Nephron (organoid): ENCODE data around the gene CRTC3.

ENCODE experiments used
- H3K27ac Mint-ChIP-seq, 3 experiments: 2 replicates each; pipeline ENCODE4 v1.8.0; 2020; ENCODE audit warnings: mixed read lengths in 3 of 3, mild to moderate bottlenecking in 2 of 3, moderate library complexity in 1 of 3
- H3K27me3 Mint-ChIP-seq: 2 replicates; pipeline ENCODE4 v1.8.0; 2021; ENCODE audit warnings: low read depth, mild to moderate bottlenecking, moderate library complexity, mixed read lengths
- H3K36me3 Mint-ChIP-seq: 2 replicates; pipeline ENCODE4 v1.8.0; 2020; ENCODE audit warnings: low read depth, mixed read lengths
- H3K4me1 Mint-ChIP-seq: 2 replicates; pipeline ENCODE4 v1.8.0; 2020; ENCODE audit warnings: mixed read lengths
- H3K4me3 Mint-ChIP-seq, 3 experiments: 2 replicates each; pipeline ENCODE4 v1.8.0; 2020; ENCODE audit warnings: mild to moderate bottlenecking in 3 of 3, mixed read lengths in 3 of 3, moderate library complexity in 2 of 3
- H3K9me3 Mint-ChIP-seq: 2 replicates; pipeline ENCODE4 v1.8.0; 2020; ENCODE audit warnings: mixed read lengths
- TF ChIP-seq, protein P1 (sequence below), 3 experiments: fragments of 200-600 bp; sonication (generic); IDR thresholded peaks; one replicate each; pipeline ENCODE4 v1.5.0; 2021; ENCODE audit warnings: antibody characterized with exemption in 3 of 3; ENCODE audit not compliant: unreplicated experiment in 3 of 3

The CRTC3 gene

DNA sequence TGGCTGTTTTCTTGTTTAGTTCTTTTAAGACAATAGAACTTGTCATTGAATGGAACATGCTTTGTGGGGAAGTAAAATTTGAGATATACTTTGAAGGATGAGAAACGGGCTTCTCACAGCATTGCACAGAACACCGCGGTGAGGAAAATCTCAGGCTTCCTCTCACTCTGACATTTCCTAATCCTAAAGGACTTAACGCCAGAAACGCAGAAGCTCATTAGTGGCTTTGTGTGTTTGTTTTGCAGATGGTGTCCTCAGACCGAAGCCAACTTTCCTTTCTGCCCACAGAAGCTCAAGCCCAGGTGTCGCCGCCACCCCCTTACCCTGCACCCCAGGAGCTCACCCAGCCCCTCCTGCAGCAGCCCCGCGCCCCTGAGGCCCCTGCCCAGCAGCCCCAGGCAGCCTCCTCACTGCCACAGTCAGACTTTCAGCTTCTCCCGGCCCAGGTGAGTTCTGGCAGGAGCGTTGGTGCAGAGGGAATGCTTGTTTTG, 108.5 kb downstream of the CRTC3 start:
- Mint-ChIP-seq H3K27me3 (peaks cover 3% of the 10 kb centered on the region), H3K4me3 (no peak overlapping the region), H3K4me1 (no peaks in the 10 kb centered on the region), H3K36me3 (peaks cover 70% of the 10 kb centered on the region), H3K27ac (no peak overlapping the region), H3K9me3 (peaks cover 7% of the 10 kb centered on the region)
- TF ChIP-seq, protein P1, sequence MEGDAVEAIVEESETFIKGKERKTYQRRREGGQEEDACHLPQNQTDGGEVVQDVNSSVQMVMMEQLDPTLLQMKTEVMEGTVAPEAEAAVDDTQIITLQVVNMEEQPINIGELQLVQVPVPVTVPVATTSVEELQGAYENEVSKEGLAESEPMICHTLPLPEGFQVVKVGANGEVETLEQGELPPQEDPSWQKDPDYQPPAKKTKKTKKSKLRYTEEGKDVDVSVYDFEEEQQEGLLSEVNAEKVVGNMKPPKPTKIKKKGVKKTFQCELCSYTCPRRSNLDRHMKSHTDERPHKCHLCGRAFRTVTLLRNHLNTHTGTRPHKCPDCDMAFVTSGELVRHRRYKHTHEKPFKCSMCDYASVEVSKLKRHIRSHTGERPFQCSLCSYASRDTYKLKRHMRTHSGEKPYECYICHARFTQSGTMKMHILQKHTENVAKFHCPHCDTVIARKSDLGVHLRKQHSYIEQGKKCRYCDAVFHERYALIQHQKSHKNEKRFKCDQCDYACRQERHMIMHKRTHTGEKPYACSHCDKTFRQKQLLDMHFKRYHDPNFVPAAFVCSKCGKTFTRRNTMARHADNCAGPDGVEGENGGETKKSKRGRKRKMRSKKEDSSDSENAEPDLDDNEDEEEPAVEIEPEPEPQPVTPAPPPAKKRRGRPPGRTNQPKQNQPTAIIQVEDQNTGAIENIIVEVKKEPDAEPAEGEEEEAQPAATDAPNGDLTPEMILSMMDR (IDR thresholded peaks at IDR 0.05; ENCODE audit: unreplicated experiment in 3 of 3) = no peak

DNA sequence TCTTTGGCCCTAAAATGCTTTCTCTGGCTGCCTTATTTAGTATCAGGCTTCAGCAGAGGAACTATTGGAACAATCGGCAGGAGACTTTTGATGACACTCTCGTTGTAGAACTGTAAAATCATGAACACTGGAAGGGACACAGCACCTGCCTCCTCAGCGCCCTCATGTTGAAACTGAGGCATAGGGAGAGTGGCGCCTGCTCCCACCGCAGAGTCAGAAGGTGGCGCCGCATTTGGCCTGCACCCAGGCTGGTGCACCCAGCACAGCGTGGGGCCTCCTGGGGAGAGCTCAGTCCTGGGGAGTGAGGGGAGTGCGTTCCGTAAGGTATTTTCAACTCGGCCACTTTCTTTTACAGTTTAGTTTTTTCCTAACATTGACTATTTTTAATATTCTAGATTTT, 109.2 kb downstream of the CRTC3 start:
- Mint-ChIP-seq H3K27ac (no peak overlapping the region), H3K36me3 (peaks cover 71% of the 10 kb centered on the region), H3K4me3 (no peak overlapping the region), H3K4me1 (no peaks in the 10 kb centered on the region), H3K9me3 (peaks cover 7% of the 10 kb centered on the region), H3K27me3 (peaks cover 3% of the 10 kb centered on the region)
- TF ChIP-seq, protein P1 (IDR thresholded peaks at IDR 0.05; ENCODE audit: unreplicated experiment in 3 of 3) = no peak

DNA sequence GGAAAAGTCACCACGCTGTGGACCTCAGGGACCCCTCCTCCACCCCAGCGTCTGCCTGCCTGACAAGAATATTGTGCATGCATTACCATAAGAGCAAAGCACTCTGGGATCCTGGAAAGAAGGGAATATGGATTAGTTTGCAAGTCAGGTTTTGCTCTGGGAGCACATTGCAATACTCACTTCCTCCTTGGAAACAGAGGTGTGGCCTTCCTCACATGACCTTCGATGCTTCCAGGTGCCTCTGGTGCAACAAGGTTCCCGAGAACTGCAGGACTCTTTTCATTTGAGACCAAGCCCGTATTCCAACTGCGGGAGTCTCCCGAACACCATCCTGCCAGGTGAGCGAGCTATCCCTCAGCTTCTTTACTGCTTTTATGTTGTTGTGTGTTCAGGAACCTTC, 111.1 kb downstream of the CRTC3 start:
- no peak overlapping the region for H3K4me3 Mint-ChIP-seq
- no peaks in the 10 kb centered on the region for H3K4me1 Mint-ChIP-seq

DNA sequence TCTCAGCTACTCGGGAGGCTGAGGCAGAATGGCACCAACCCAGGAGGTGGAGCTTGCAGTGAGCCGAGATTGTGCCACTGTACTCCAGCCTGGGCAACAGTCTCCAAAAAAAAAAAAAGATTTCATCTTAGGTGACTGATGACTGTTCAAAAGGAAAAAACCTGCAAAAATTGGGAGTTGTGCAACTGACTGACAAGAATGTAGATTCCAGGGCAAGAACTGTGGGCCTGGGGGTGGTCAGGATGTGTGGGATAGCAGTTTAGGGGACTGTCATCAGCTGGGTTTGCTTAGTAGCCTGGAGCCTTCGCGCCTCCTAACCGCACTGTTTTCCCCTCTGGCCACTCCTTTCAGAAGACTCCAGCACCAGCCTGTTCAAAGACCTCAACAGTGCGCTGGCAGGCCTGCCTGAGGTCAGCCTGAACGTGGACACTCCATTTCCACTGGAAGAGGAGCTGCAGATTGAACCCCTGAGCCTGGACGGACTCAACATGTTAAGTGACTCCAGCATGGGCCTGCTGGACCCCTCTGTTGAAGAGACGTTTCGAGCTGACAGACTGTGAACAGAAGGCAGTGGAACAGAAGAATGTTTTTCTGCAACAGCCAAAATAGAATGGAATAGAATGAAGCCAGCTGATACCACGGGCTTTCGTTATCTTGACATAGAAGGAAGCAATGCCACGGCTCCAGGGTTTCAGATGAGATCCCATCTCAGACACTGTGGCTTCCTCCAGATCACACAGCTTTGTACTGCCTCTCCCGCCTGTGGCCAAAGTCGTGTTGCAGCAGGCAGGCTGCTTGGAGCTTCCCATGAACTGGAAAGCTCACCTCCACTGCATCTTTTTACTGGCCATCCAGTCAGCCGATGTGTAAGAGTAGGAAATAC, 112.1 kb downstream of the CRTC3 start:
- Mint-ChIP-seq H3K27me3 (no peaks in the 10 kb centered on the region), H3K27ac (no peak overlapping the region), H3K4me1 (no peaks in the 10 kb centered on the region), H3K9me3 (no peaks in the 10 kb centered on the region), H3K36me3 (peaks cover 62% of the 10 kb centered on the region), H3K4me3 (no peak overlapping the region)
- TF ChIP-seq, protein P1 (IDR thresholded peaks at IDR 0.05; ENCODE audit: unreplicated experiment in 3 of 3) = no peak

More for the DNA sequence above, 111.1 kb downstream of the CRTC3 start:
- Mint-ChIP-seq H3K36me3 (peaks cover 66% of the 10 kb centered on the region), H3K9me3 (no peaks in the 10 kb centered on the region), H3K27me3 (no peaks in the 10 kb centered on the region), H3K27ac (no peak overlapping the region)
- TF ChIP-seq, protein P1 (IDR thresholded peaks at IDR 0.05; ENCODE audit: unreplicated experiment in 3 of 3) = no peak

DNA sequence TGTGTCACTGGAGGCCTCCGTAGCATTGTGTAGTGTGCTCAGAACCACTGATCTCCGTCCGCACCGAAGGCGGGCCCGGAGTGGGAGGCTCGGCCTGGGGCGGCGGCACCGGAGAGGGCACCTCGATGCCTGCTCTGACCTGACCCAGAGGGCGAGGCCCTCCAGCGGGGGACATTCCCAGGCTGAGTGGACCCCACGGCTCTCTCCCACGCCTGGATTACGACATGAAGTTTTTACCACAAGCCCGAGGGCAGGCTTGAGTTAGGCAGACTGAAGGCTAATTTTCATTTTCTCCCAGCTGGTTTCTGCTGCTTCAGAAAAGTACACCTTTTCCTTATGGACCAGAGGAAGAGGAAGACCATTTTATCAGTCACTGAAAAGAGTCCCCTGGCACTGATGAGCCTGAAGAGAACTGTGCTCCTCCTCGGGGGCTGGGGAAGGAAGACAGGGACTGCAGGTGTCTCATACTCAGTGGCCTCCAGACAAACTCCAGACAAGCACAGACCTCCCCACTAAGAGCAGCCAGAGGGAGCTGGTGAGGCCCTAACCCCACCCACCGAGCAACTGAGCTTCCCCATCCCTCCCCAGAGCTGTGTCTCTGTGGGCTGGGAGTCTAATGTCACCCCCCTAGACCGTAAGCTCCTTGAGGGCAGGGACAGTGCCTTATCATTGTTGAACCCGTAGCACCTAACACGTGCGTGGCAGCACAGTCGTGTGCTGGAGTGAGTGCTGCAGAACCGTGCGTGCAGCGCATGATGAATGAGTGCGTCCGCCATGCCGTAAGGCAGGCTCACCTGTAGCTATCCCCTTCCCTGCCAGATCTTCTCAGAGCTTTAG, 113.0 kb downstream of the CRTC3 start:
- H3K36me3 Mint-ChIP-seq = peaks cover 59% of the 10 kb centered on the region
- H3K9me3 Mint-ChIP-seq = no peaks in the 10 kb centered on the region
- H3K27ac Mint-ChIP-seq = no peak overlapping the region
- no peaks in the 10 kb centered on the region for H3K27me3 Mint-ChIP-seq
- TF ChIP-seq, protein P1 (IDR thresholded peaks at IDR 0.05; ENCODE audit: unreplicated experiment in 3 of 3) = no peak
- no peak overlapping the region for H3K4me3 Mint-ChIP-seq
- no peaks in the 10 kb centered on the region for H3K4me1 Mint-ChIP-seq
